Skin epidermis (tissue), 12 donors: ENCODE data around the gene GLYAT.

Experiments
- H3K27ac ChIP-seq, 21 experiments: fragments of 200-600 bp; sonication (generic) in 11 of 21; one replicate each; pipeline ENCODE4 v1.5.0; 2020; ENCODE audit warnings: mild to moderate bottlenecking in 3 of 21, inconsistent platforms in 2 of 21, moderate library complexity in 2 of 21
- H3K4me3 ChIP-seq, 7 experiments: fragments of 200-600 bp; sonication (generic) in 2 of 7; one replicate each; pipeline ENCODE4 v1.5.0; 2020; ENCODE audit warnings: inconsistent platforms in 2 of 7, mild to moderate bottlenecking in 2 of 7, moderate library complexity in 1 of 7

The GLYAT gene

GRCh38 chr11:58731819-58732218 is at the start of gene GLYAT:
GLYAT (minus strand) TSS chr11:58731943; CDS start chr11:58724496, 7,447 bp downstream.
- Histone ChIP-seq H3K4me3 (no peak within 1 kb of the TSS), H3K27ac (no peak within 1 kb of the TSS)

- H3K27ac ChIP-seq, result no peak overlapping the region
Measured at GRCh38 chr11:58781345-58781744, 49.6 kb upstream of the GLYAT start.

GRCh38 chr11:58780578-58780977 is 48.8 kb upstream of the GLYAT start:
- Histone ChIP-seq H3K4me3 (no peak overlapping the region), H3K27ac (no peak overlapping the region)

More at GRCh38 chr11:58781345-58781744, 49.6 kb upstream of the GLYAT start:
- no peak overlapping the region for H3K4me3 ChIP-seq

- Histone ChIP-seq H3K4me3 (no peak overlapping the region), H3K27ac (no peak overlapping the region)
Measured at GRCh38 chr11:58776891-58777710, 45.4 kb upstream of the GLYAT start.

GRCh38 chr11:58775066-58775708 is 43.4 kb upstream of the GLYAT start:
- Histone ChIP-seq H3K27ac (no peak overlapping the region), H3K4me3 (no peak overlapping the region)

- Histone ChIP-seq H3K27ac (no peak overlapping the region), H3K4me3 (no peak overlapping the region)
Measured at GRCh38 chr11:58774164-58774593, 42.4 kb upstream of the GLYAT start.

GRCh38 chr11:58773337-58773736 is 41.6 kb upstream of the GLYAT start:
- no peak overlapping the region for H3K27ac ChIP-seq
- H3K4me3 ChIP-seq, result no peak overlapping the region

- H3K27ac ChIP-seq, result no peak overlapping the region
- H3K4me3 ChIP-seq, result no peak overlapping the region
Measured at GRCh38 chr11:58772329-58773285, 40.9 kb upstream of the GLYAT start.

- no peak overlapping the region for H3K4me3 ChIP-seq
- peak overlapping the region in 4 of 21 experiments; percentile 5 to 35 (median 23) for H3K27ac ChIP-seq
Measured at GRCh38 chr11:58771458-58771855, 39.7 kb upstream of the GLYAT start.

GRCh38 chr11:58770627-58771457 is 39.1 kb upstream of the GLYAT start:
- Histone ChIP-seq H3K27ac (peak overlapping the region in 7 of 21 experiments; percentile 5 to 48 (median 35)), H3K4me3 (no peak overlapping the region)

- Histone ChIP-seq H3K27ac (peak overlapping the region in 2 of 21 experiments; percentile 38 to 48), H3K4me3 (no peak overlapping the region)
Measured at GRCh38 chr11:58770166-58770565, 38.4 kb upstream of the GLYAT start.

GRCh38 chr11:58769308-58769707 is 37.6 kb upstream of the GLYAT start:
- Histone ChIP-seq H3K27ac (no peak overlapping the region), H3K4me3 (no peak overlapping the region)

GRCh38 chr11:58768137-58768536 is 36.4 kb upstream of the GLYAT start:
- Histone ChIP-seq H3K4me3 (no peak overlapping the region), H3K27ac (no peak overlapping the region)

- Histone ChIP-seq H3K4me3 (no peak overlapping the region), H3K27ac (no peak overlapping the region)
Measured at GRCh38 chr11:58765078-58765477, 33.3 kb upstream of the GLYAT start.

- H3K4me3 ChIP-seq, result no peak overlapping the region
- H3K27ac ChIP-seq, result no peak overlapping the region
Measured at GRCh38 chr11:58763120-58763490, 31.4 kb upstream of the GLYAT start.

- no peak overlapping the region for H3K4me3 ChIP-seq
- no peak overlapping the region for H3K27ac ChIP-seq
Measured at GRCh38 chr11:58762284-58763119, 30.8 kb upstream of the GLYAT start.

GRCh38 chr11:58757439-58757838 is 25.7 kb upstream of the GLYAT start:
- Histone ChIP-seq H3K4me3 (no peak overlapping the region), H3K27ac (no peak overlapping the region)

- Histone ChIP-seq H3K4me3 (no peak overlapping the region), H3K27ac (no peak overlapping the region)
Measured at GRCh38 chr11:58745705-58746364, 14.1 kb upstream of the GLYAT start.
